ENCODE data around the gene ECT2L.

Gene ECT2L

DNA sequence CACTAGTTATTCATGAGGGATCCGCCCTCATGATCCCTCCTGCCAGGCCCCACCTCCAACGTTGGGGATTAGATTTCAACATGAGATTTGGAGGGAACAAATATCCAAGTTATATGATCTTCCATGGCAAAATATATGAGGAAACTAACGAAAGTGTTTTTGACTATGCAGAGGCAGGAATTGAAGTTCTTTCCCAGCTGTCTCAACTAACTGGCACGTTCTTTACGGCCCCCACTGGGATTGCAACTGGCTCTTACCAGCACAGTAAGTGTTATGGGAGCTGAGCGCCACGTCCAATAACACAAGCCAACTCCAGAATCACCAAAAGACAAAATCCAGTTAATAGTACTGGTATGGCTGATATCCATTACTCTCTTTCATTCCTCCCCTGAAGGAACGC, 66.6 kb downstream of the ECT2L start:
- no peak for DNase-seq (ENCODE audit: low read depth)

DNA sequence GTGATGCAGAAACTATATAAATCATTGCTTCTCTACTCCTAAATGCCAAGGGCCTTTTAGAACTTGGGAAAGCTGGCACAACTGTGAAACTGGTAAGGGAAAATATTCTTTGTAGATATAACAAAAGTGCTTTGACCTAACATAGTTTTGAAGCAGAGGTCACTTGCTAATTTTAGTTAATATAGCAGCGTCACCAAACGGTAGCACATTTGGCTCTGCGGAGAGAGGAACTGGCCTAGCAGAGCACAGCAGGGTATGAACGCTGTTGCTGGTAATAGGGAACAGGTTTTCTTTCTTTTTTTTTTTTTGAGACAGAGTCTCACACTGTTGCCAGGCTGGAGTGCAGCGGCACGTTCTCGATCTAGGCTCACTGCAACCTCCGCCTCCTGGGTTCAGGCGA, 67.4 kb downstream of the ECT2L start:
- no peak for DNase-seq (ENCODE audit: low read depth)

DNA sequence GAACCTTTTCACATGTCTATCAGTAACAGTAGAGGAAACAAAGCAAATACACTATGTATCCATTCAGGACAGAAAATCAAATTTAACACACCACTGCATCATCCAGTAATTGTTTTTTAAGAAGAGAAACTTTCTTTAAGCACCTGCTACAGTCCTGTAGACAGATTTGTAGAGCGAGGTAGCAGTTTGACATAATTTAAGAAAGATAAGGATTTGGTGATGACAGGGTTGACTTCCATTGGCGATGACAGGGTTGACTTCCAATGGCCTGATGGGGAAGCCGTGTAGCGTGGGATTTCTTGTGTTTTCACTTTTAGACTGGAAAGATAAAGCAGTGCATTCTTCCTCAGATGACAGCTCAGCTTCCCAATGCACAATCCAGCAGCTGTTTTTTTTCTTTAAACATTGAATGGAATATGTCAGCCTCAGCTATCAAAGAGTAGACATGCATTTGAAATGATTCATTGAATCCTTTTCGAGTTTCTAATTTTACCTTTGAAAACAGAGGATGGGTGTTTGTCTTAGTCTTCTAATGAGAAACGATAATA, 68.5 kb downstream of the ECT2L start:
- no peak for DNase-seq (ENCODE audit: low read depth)

GRCh38 chr6:138865480-138866109, 69.7 kb downstream of the ECT2L start:
- DNase-seq (ENCODE audit: low read depth): no peak

GRCh38 chr6:138868181-138868580, 72.3 kb downstream of the ECT2L start:
- DNase-seq (ENCODE audit: low read depth): no peak

DNA sequence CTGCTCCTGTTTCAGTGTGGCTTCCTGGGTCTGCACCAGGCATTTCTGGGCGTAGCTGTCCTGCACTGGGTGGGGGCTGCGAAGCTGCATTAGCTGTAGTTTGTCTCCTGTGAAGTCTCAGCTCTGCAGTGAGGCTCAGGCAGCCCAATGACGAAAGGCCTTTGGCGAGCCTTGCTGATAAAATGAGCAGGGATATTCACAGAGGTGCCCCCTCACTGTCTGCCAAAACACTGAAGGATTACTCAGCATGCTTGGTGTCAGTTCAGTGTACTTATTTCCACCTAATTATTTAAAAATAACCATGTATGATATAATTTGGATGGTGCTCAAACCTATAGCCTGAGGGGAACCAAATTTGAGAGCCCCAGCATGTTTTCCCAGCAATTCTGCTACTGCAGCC, 73.5 kb downstream of the ECT2L start:
- no peak for DNase-seq (ENCODE audit: low read depth)

GRCh38 chr6:138873191-138873590, 77.3 kb downstream of the ECT2L start:
- DNase-seq (ENCODE audit: low read depth): no peak

GRCh38 chr6:138882369-138883017, 86.6 kb downstream of the ECT2L start:
- DNase-seq (ENCODE audit: low read depth): no peak

DNA sequence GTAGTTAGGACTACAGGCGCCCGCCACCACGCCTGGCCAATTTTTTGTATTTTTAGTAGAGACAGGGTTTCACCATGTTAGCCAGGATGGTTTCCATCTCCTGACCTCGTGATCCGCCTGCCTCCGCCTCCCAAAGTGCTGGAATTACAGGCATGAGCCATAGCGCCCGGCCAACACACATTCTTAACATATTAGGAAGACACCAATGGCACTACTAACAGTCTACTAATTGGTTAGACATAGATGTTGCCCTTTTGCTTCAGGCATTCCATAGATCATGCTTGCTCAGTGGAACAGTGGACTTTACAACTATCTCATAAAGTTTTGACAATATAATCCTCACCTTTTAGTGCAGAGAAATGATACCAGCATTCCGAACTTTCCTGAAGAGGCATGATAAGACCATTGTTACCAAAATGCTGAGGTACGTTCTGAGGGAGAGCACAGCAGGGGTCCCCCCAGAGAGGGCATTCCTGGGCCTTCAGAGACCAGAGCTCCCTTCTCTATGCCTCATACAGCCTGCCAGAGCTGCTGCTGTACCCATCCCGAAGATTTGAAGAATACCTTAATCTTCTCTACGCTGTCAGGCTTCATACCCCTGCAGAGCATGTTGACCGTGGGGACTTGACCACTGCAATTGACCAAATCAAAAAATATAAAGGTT, 89.4 kb downstream of the ECT2L start:
- DNase-seq (ENCODE audit: low read depth): no peak

DNA sequence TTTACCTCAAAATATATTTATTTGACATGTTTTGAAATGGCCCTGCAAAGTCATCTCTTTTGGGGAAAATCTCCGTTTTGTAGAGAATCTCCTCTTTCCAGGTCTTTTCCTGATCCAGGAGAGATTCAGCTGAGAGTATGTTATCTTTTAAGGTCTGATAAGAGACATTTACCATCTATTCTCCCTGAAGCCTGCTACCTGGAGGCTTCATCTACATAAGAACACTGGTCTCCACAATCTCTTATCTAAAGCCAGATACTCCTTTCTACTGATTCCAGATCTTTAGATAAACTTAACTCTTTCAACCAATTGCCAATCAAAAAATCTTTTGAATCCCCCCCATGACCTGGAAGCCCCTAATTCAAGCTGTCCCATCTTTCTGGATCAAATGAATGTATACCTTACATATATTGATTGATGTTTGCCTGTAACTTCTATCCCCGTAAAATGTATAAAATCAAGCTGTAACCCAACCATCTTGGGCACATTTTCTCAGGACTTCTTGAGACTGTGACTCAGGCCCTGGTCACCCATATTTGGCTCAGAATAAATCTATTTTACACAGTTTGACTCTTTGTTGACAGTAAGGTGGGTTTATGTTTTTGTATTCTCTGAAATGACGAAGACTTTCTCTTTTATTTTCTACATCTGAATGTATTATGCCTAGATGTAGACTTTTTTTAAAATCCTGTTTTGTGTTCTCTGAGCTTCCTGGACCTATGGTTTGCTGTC, 95.5 kb downstream of the ECT2L start:
- no peak for DNase-seq (ENCODE audit: low read depth)

DNA sequence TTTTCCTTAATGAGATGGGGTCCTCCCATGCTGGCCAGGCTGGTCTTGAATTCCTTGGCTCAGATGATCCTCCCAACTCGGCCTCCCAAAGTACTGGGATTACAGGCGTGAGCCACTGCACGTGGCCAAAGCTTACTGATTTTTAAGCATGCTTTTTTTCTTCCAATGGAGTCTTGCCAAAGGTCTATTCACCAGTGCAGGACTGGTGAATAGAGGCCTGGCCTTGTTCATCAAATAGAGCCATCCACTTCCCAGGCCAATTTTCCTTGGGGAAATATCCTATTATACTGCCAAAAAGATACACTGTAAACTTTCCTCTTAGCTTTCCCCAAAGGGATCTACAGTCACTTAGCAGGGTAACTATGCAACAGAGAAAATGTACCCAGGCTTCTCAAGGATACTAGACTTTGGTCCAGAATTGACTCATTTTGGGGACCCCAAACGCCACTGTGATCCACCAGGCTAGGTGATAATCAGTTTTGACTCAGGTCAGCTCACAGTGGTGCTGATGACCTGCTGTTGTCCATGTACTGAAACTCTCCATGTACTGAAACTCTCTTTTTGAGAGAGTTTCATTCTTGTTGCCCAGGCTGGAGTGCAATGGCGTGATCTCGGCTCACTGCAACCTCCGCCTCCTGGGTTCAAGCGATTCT, 100.3 kb downstream of the ECT2L start:
- no peak for DNase-seq (ENCODE audit: low read depth)

DNA sequence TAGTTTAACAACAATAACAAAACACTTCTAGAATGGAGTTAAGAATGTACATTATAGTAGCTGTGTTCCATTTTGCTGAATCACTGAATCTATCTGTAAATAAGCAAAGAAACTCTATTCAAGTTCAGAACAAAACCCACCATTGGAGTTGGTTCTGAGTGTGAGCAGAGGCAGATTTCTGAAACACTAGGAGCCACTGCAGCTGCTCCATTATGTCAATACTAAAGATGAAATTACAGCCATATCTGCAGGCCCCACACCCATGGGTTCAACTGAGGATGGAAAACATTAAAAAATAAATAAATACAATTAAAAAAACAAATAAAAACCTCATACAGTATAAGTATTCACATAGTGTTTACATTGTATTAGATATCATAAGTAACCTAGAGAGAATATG, 101.1 kb downstream of the ECT2L start:
- no peak for DNase-seq (ENCODE audit: low read depth)

DNA sequence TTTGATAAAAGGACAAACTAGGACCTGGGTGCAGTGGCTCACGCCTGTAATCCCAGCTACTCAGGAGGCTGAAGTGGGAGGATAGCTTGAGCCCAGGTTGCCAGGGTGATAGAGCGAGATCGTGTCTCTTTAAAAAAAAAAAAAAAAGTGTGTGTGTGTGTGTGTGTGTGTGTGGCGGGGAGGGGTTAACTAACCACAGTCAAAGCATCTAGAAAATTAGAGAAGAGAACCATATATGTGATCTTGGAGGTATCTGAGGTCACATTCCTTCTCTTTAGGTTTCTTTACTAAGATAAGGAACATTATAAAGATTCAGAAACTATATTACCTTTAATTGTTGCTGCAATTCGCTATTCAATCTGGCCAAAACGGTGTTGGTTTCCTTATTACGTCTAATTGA, 111.3 kb downstream of the ECT2L start:
- DNase-seq (ENCODE audit: low read depth): no peak

- no peak for DNase-seq (ENCODE audit: low read depth)
Measured at GRCh38 chr6:138909511-138909910, 113.6 kb downstream of the ECT2L start.

DNA sequence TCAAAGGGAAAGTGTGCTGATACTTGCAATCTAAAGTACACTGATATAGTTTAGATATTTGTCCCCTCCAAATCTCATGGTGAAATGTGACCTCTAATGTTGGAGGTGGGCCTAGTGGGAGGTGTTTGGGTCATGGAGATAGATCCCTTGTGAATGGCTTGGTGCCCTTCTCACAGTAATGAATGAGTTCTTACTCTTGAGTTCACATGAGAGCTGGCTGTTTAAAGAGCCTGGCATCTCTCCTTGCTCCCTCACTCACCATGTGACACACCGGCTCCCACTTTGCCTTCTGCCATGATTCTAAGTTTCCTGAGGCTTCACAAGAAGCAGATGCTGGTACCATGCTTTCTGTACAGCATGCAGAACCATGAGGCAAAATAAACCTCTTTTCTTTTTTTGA, 114.1 kb downstream of the ECT2L start:
- no peak for DNase-seq (ENCODE audit: low read depth)

- DNase-seq (ENCODE audit: low read depth): no peak
Measured at GRCh38 chr6:138912308-138912707, 116.4 kb downstream of the ECT2L start.

DNA sequence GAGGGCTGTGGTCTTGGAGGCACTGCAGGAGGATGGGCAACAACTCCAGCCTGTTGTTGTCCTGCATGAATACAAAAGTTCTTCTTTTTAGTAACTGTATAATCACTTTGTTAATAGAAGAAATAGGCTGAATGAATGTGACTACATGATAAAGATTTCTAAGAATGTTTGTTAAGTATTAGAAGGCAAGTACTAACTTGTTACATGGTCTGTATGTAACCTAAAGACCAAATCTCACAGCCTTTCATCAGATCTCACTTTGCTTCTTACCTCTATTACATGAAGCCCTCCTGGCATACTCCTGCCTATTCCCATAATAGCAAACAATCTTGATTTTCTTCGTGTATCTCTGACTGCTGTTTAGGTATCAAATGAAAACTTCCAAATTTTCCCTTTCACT, 118.8 kb downstream of the ECT2L start:
- DNase-seq (ENCODE audit: low read depth): no peak

DNA sequence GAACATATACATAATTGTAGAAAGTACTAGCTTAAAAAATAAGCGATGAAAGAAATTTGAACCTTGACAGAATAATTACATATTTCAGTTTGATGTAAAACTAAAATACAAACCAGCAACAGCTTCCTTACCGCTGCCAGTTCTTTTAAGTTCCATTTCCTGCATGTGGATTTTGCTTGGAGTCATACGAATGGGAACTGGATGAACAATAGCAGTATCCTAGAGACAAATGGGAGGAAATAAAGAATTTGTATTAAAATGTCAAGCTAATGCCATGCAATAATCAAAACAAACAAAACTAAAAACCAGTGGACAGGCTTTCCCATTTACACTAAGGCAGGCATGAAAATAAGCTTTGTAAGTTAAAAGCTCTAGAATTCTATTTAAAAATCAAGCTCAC, 125.0 kb downstream of the ECT2L start:
- no peak for DNase-seq (ENCODE audit: low read depth)

DNA sequence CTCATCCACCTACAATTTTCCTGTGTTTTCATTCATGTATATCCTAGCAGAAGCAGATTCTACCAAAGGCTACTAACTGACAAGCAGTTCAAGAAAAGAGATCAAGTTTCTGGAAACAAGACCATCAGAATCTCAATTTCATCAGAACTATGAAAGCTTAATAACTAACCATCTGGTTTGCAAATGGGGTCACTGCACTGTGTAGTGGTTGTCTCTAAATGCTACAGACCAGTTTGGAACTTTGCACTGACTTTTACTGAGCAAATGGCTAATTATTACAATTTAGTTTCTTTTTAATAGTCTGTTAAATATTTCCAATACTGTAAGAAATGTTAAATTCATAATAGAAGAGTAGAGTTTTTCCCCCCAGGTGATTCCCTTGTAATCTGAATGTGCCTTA, 127.7 kb downstream of the ECT2L start:
- no peak for DNase-seq (ENCODE audit: low read depth)

DNA sequence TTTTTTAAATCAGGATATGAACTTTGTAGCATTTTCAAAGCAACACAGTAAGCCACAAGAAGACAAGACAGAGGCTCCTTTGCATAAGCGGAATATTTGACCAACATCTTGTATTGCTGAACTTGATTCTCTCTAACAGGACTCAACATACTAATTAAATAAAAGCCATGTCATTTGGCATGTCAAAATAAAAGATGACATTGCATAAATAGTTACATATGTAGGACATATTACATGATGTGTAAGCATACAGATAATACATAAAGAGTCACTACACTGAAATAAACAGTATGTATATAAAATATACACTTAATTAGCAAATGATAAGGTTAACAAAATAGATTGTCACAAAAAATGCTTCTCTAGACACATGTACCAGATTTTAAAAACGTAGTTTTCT, 129.9 kb downstream of the ECT2L start:
- no peak for DNase-seq (ENCODE audit: low read depth)

DNA sequence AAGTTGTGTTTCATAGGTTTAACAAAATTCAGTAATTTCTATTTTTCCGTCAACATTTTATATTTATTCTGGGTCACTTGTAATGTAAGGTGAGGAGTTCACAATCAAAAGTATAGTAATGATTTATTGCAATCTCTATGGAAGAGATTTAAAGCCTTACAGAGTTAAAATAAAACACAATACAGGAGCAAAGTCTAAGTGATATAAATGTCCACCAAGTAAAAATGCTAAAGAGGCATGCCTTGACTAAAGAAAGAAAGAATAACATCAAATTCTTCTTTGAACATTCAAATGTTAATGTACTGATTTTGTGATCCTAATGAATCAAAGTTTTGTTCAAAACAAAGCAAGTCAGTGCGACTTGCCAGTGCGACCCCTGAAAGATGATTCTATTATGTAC, 130.7 kb downstream of the ECT2L start:
- no peak for DNase-seq (ENCODE audit: low read depth)

DNA sequence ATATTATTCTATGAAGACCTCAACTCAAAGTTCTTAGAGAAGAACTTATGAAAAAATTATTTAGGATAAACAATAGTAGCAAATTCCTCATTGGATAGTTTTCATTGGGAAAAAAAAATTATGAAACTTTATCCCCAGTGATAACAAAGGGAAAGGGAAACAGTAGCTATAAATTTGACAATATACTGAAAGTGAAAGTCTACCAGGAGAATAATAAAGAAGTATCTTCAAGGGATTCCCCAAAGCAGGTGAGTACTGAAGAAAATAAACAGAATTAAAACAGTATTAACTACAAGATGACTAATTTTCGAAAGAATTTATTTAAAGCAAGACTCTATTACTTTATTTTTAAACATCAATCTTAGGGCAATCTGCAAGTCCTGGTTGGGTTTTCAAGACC, 135.8 kb downstream of the ECT2L start:
- no peak for DNase-seq (ENCODE audit: low read depth)

Measured in stimulated activated CD8-positive, alpha-beta memory T cell treated with anti-CD3 and anti-CD28 coated beads, Interleukin-4, amount 100 ng/mL, for 24 hours (primary cell).